Activated gamma-delta T cell treated with Interleukin-2 at 50 U/mL for 16 hours (primary cell): ENCODE results near the gene KIF12.

Experiments used
- DNase-seq: peaks from one replicate; pipeline ENCODE4 v3.0.0-alpha.2; 2020

Gene KIF12

GRCh38 chr9:114102484-114102883 lies 3.4 kb upstream of the KIF12 start:
- no peak for DNase-seq

DNA sequence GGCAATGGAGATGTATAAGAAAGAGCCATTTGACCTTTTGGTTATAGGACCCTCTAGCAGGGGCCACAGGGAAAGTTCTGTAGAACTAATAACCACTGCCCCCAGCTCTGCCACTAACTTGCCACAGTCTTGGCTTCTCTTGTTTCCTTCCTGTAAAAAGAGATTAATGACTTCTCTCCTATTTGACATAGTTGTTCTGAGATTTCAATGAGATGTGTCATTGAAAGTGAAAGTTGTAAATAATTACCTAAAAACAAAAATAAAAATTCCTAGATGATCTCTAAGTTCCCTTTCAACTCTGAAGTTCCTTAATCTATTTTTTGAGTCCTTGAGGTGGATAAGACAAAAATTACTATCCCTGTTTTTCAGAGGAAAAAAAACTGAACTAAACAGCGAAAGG lies 1.4 kb upstream of the KIF12 start:
- no peak for DNase-seq

- no peak for DNase-seq
These were observed 678 bp upstream of the KIF12 start for GRCh38 chr9:114099669-114100270.

DNA sequence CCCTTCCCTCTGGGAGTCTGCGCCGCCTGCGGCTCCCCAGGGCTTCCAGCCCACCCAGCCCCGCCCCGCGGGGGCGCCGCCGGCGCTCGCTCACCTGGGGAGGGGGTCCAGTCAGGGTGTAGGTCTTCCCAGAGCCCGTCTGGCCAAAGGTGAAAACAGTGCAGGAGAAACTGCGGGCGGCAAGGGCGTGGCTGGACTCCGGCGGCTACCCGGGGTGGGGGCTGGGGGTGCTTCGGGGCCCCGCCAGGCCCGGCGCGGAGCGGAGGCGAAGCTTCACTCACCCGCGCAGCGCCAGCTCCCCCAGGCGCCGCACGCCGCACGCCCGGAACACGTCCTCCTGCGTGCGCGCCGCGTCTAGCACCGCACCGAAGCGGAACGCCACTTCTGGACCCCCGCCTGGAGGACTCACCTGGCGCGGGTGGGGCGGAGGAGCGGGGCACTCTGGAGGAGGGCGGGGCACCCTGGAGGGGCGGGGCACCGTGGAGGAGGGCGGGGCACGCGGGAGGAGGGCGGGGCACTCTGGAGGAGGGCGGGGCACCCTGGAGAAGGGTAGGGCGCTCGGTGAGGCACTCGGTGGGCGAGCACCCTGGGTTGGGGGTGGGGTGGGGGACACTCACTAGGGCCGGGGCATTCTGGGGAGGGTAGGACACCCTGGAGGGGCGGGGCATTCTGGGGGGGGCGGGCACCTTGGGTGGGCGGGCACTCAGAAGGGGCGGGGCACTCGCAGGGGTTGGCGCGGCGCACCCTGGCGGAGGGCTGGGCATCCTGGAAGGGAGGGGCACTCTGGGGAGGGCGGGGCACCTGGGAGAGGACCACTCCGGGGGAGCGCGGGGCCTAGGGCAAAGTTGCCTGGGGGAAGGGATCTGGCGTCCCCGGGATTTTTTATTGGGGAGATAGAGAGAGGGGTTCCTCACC lies 814 bp downstream of the KIF12 start:
- no peak for DNase-seq

- DNase-seq: no peak
These were observed 1.5 kb downstream of the KIF12 start for GRCh38 chr9:114097613-114098020.

DNA sequence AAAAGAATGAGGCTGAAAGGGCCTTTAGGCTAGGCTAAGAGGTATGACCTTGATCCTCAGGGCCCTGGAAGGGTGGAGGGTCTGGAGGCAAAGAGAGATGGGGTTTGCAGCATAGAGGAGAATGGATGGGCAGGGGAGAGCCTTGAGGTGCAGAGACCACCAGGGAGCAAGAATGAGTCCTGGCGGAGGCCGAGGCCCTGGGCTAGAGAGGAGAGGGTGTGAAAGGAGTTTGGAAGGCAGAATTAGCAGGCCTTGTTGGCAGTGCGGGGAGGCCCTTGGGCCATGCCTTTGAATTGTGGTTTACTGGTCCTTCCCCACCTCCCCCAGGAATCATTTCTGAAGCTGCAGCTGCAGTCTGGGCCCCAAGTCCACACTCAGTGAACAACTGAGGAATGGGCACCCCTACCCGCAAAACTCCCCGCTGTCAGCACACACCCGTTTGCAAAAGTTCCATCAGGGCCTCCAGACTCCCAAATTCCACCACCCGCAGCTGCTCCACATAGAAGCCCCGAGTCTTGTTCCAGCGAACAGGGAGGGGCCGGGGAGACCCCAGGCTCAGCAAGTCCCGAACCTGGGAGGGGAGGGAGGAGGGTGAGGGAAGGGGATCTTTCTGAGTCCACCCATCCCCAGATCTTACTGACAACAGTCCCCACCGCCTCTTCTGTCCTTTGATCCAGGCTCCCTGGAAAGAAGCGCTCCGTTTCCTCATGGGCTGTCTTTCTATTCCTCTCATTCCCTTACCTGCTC lies 2.1 kb downstream of the KIF12 start:
- DNase-seq: no peak

DNA sequence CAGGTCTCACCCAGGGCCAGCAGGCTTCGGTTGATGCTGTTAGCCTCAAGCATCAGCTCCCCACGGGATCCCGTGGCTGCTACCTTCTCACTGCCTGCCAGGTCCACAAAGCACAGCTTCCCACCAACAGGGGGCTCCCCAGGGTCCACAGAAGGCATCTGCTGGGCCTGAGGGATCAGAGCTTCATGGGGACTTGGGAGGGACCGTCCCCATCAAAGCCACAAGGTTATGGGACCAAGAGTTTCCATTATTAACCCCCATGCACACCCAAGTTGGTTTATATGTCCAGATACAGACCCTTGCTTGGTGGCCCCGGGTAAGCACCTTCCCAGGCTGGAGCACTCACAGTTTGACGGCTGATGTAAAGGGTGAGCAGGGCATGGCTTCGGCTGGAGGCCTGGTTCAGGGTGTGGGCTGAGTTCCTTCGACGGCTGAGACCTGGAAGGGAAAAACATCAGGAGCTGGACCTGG lies 3.0 kb downstream of the KIF12 start:
- DNase-seq: no peak

GRCh38 chr9:114094971-114095370 lies 4.1 kb downstream of the KIF12 start:
- DNase-seq: no peak

DNA sequence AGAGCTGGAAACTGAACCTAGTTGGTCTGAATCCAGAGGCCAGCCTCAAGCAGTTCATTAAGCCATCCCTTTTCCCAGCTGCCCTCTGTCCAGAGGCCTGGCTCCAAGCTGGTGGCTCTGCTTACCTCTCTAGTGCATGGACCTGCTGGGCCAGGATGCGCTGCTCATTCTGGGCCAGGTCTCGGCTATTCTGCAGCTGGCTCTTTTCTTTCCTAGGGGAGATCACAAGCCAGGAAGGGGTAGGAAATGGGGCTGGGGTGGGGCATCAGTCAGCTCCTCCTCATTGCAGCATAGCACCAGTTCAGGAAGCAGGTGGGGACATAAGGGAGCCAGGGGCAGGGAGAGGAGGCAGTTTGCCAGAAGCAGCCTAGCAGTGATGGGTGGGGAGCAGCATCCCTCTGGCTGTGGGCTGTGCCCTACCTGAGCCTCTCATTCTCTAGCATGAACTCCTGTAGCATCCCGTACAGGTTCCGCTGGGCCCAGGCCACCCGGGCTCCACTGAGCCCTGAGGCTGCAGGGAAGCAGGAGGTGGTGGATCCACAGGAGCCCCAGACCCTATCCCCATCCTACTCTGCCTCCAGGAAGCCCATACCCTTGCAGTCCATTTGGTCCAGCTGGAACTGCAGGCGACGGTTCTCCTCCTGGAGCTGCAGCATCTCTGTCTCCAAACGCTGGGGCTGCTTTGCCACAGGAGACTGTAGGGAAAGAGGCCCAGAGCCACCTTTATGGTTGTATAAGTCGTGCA lies 5.2 kb downstream of the KIF12 start:
- DNase-seq: no peak

DNA sequence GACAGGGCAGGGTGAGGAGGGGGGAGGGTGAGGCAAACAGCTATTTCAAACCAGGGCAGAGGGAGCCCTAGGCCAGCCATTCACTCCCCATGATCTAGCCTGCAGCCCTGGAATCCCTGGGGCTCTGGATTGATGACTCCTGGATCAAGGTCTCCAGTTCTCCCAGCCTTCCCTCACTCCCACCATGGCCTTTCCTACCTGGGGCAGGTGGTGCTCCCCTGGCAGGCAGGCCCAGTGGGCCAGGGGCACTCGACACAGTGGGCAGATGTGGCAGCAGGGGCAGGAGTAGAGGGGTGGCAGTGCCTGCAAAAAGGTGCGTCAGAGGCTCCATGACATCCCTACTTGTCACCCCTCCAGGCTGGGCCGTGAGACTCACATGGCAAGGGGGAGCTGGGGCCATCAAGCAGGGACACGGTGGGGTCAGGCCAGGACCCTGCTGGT lies 6.0 kb downstream of the KIF12 start:
- DNase-seq: no peak

DNA sequence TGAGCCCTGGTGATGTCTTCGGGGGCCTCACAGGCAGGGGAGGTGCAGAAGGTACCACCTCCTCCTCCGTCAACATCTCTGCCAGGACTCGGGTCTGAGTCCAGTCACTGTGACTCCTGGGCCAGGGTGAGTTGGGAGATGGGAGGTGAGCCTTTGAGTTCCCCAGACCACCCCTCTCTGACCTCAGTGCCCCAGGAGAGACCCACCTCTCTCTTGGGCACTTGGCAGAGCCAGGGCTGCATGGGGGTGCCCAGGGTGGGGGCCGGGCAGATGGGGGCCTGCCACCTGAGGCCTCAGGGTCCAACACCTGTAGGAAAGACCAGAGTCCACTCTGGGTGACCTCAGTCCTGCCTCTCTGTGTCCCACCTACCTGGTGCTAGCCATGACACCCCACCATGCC lies 6.8 kb downstream of the KIF12 start:
- DNase-seq: no peak

DNA sequence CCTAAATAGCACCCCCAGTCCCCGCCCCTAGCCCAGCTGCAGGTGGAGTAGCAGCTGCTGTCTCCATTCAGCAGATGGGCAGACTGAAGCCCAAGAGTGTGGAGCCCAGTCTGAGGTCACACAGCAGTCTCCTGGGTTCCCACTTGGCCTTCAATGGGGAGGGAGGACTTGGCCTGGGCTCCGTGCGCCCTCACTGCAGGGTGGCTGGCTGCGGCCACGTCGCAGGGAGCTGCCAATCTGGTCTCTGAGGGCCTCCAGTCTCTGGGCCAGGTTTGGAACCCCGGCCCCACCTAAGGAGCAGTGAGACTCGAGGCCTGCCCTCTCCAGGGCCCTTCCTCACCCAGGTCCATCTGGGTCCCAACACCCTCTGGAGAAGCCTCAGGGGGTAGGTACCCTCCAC lies 7.4 kb downstream of the KIF12 start:
- DNase-seq: no peak

DNA sequence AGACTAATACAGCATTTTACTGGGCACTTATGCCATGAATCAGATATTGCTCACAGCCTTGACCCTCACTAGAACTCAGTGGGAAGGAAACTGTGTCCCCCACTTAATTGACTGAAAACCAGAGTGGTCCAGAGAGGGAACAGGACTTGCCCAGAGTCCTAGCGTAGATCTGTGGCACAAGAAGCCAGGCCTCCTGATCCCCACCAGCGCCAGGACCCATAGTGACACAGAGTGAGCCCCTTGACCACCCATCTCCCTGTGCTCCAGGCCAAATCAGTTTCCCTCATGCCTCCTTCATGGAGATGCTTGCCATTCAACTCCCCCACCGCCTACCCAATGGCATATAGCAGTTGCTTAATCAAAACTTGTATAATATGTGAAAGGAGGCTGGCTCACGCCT lies 8.3 kb downstream of the KIF12 start:
- no peak for DNase-seq

GRCh38 chr9:114089206-114089840 lies 9.8 kb downstream of the KIF12 start:
- DNase-seq: no peak

DNA sequence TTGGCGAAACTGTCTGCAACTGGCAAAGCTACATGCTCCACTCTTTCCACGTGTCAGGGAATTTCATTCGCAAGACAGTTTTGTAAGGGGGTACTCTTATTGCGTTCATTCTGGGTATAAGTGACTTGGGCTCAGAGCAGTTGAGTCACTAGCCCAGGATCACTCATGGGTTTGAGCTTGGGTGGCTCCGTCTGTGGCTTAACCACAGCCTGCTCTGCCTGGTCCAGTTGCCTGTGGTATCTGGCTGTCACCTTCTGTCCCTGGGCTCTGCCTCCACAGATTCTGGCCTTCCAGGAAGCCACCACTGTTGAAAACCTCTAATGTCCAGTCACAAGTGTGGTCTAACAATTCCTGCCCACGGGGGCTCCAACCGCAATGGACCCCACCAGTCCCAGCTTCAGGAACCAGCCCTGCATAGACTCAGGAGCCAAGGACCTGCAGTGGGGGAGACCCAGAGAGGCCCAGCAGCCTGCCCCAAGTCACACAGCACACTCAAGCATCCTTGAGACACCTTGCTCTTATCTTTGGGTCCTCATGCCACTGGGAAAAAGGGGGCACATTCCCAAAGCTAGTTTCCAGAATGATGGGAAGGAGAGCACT lies 10.4 kb downstream of the KIF12 start:
- DNase-seq: no peak

GRCh38 chr9:114087721-114088120 lies 11.4 kb downstream of the KIF12 start:
- no peak for DNase-seq

- no peak for DNase-seq
These were observed 12.5 kb downstream of the KIF12 start for GRCh38 chr9:114086607-114087006.

DNA sequence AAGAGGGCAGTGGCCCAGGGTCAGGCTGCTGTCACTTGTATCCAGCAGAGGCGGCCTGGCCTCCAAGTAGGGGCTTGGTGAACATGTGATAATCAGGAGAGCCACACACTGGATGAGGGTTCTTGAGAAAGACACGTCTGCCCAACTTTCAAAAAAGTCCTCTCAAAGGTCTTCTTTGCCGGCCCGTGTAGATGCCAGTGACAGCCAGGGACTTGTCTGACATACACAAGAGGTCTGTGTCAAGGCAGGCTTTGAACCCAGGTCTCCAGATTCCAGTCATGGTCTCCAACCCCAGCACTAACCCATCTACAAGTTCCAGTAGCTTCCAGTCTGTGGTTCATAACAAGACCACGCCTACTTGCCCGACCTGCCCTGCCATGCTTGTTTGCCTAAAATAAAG lies 13.1 kb downstream of the KIF12 start:
- DNase-seq: no peak

DNA sequence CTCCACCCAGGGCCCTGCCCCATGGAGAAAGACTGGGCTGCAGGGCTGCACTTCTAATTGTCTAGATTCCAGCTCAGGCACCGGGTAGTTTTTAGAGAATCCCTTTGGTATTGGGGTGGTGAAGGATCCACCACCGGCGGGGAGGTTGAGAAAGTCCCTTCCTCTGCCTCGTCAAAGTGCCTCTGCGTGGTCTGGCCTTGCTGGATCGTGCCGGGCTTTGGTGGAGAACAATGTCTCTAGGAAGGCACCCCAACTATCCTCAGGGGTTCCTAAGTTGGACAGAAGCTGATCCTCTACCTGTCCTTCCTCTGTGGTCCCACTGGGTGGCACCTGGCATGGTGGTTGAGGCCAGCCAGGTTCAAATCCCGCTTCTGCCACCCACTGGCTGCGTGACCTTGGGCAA lies 13.7 kb downstream of the KIF12 start:
- no peak for DNase-seq

- no peak for DNase-seq
These were observed 14.6 kb downstream of the KIF12 start for GRCh38 chr9:114084282-114085073.

DNA sequence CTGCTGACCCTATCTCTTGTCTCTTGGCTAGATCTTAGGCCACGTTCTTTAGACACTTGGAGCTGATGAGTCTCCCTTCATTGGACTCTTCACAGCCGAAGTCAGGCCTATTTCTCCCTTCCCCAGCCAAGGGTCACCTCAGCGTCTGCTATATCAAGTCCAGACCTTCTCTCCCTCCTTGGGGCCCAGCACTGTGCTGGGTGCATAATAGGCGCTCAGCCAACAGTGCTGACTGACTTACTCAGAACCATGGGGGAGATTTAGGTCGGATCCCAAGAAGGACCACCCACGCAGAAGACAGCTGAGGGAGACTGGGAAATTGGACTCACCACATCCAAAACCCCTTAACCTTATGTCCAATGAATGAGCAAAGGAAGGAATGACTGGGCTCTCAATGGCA lies 15.4 kb downstream of the KIF12 start:
- no peak for DNase-seq
